Endodermal cell (in vitro differentiated cells): ENCODE measurements around the gene DCTPP1. TPM values are rescaled to one million over a fixed set of nuclear protein-coding genes. Genes with fewer than 3 reads are reported as not detected.

Source experiments
- DNase-seq: peaks from one replicate; pipeline ENCODE4 v3.0.0-alpha.2; 2017
- H3K27ac ChIP-seq: 2 replicates; pipeline ENCODE4 v1.5.1; 2013; ENCODE audit warnings: mild to moderate bottlenecking, low read depth, low read length, moderate library complexity
- H3K27me3 ChIP-seq: 2 replicates; pipeline ENCODE4 v1.6.1; 2013; ENCODE audit warnings: mild to moderate bottlenecking, low read length, moderate library complexity; ENCODE audit not compliant: insufficient read depth, control insufficient read depth, poor library complexity, severe bottlenecking
- H3K36me3 ChIP-seq: 2 replicates; pipeline ENCODE4 v1.7.0; 2013; ENCODE audit warnings: mild to moderate bottlenecking, low read length, moderate library complexity; ENCODE audit not compliant: control insufficient read depth, insufficient read depth
- H3K4me1 ChIP-seq: one replicate; pipeline ENCODE4 v1.7.0; 2013; ENCODE audit warnings: low read length; ENCODE audit not compliant: control insufficient read depth, insufficient read depth
- H3K4me3 ChIP-seq: 2 replicates; pipeline ENCODE4 v1.5.1; 2013; ENCODE audit warnings: mild to moderate bottlenecking, low read length, moderate library complexity
- H3K9ac ChIP-seq: 2 replicates; pipeline ENCODE4 v1.6.1; 2013; ENCODE audit warnings: mild to moderate bottlenecking, low read length, moderate library complexity; ENCODE audit not compliant: poor library complexity, severe bottlenecking; ENCODE audit errors: extremely low read depth
- H3K9me3 ChIP-seq: 2 replicates; pipeline ENCODE4 v1.6.1; 2013; ENCODE audit warnings: mild to moderate bottlenecking, low read length, moderate library complexity; ENCODE audit not compliant: control insufficient read depth
- H3K27ac Mint-ChIP-seq: 2 replicates; pipeline ENCODE4 v1.8.0; 2020; ENCODE audit warnings: mixed read lengths
- H3K27me3 Mint-ChIP-seq: 2 replicates; pipeline ENCODE4 v1.8.0; 2021; ENCODE audit warnings: mild to moderate bottlenecking, mixed read lengths; ENCODE audit not compliant: insufficient read depth
- H3K36me3 Mint-ChIP-seq: 2 replicates; pipeline ENCODE4 v1.8.0; 2020; ENCODE audit warnings: low read depth, mixed read lengths
- H3K4me1 Mint-ChIP-seq: 2 replicates; pipeline ENCODE4 v1.8.0; 2020; ENCODE audit warnings: mixed read lengths
- H3K4me3 Mint-ChIP-seq: 2 replicates; pipeline ENCODE4 v1.8.0; 2020; ENCODE audit warnings: mild to moderate bottlenecking, moderate library complexity, mixed read lengths
- H3K9me3 Mint-ChIP-seq: 2 replicates; pipeline ENCODE4 v1.8.0; 2020; ENCODE audit warnings: mild to moderate bottlenecking, mixed read lengths
- CTCF ChIP-seq: fragments of 200-600 bp; sonication (generic); conservative IDR thresholded peaks from 2 replicates; pipeline ENCODE4 v1.5.0; 2021; ENCODE audit warnings: antibody characterized with exemption, mild to moderate bottlenecking
- WGBS, 2 experiments: methylation state at CpG; one replicate each; pipeline versions ENCODE4 v1.1.5 to v1.1.7; 2013; ENCODE audit warnings: missing lambda C conversion rate in 2 of 2, mixed read lengths in 1 of 2; ENCODE audit not compliant: insufficient coverage in 1 of 2, insufficient read length in 1 of 2; 5-methylcytosine and 5-hydroxymethylcytosine counted together
- total RNA-seq, 2 donors: library from RNA; stranded (reverse); fragmentation: NEBNext Ultra II Directional in 1 of 2; extraction: Animal tissue kit (Norgen Biotek cat#: 25700) in 1 of 2; gene quantifications; 2 replicates in 1 of 2; 3 replicates in 1 of 2; pipeline ENCODE4 v1.2.1, GENCODE V29; 2021

The DCTPP1 gene
- total RNA-seq, 2 donors from 2014 or later = 54.8 to 61.9 TPM

- H3K4me1 ChIP-seq = no peaks in the 10 kb centered on the region
Observed at GRCh38 chr16:30476991-30477390, 47.2 kb upstream of the DCTPP1 start.

GRCh38 chr16:30474684-30475083 lies 44.9 kb upstream of the DCTPP1 start:
- H3K36me3 ChIP-seq = no peaks in the 10 kb centered on the region
- H3K9me3 Mint-ChIP-seq = no peaks in the 10 kb centered on the region
- no peaks in the 10 kb centered on the region for H3K36me3 Mint-ChIP-seq
- H3K4me3 Mint-ChIP-seq = no peak overlapping the region
- no peak for TF ChIP-seq CTCF
- H3K27ac ChIP-seq = no peak overlapping the region
- H3K4me1 ChIP-seq = no peaks in the 10 kb centered on the region
- no peak overlapping the region for H3K4me3 ChIP-seq
- H3K27ac Mint-ChIP-seq = no peak overlapping the region
- no peaks in the 10 kb centered on the region for H3K4me1 Mint-ChIP-seq
- no peaks in the 10 kb centered on the region for H3K9me3 ChIP-seq
- H3K27me3 ChIP-seq = no peaks in the 10 kb centered on the region
- H3K27me3 Mint-ChIP-seq = peaks cover 16% of the 10 kb centered on the region
- H3K9ac ChIP-seq = no peak overlapping the region
- 91 to 100% methylated on average over 2 to 7 of the region's 7 CpGs for WGBS, 2 experiments
- no peak for DNase-seq

More at GRCh38 chr16:30476991-30477390, 47.2 kb upstream of the DCTPP1 start:
- Mint-ChIP-seq H3K27me3 (peaks cover 22% of the 10 kb centered on the region), H3K36me3 (no peaks in the 10 kb centered on the region), H3K4me3 (no peak overlapping the region), H3K27ac (no peak overlapping the region), H3K9me3 (no peaks in the 10 kb centered on the region), H3K4me1 (no peaks in the 10 kb centered on the region)
- Histone ChIP-seq H3K9me3 (no peaks in the 10 kb centered on the region), H3K9ac (no peak overlapping the region), H3K36me3 (no peaks in the 10 kb centered on the region), H3K4me3 (no peak overlapping the region), H3K27me3 (no peaks in the 10 kb centered on the region), H3K27ac (no peak overlapping the region)
- no peak for TF ChIP-seq CTCF
- DNase-seq = no peak
- WGBS, 2 experiments = 82 to 94% methylated on average over 3 of the region's 3 CpGs

- Mint-ChIP-seq H3K27me3 (peaks cover 16% of the 10 kb centered on the region), H3K4me3 (no peak overlapping the region), H3K4me1 (no peaks in the 10 kb centered on the region), H3K27ac (no peak overlapping the region), H3K9me3 (no peaks in the 10 kb centered on the region), H3K36me3 (no peaks in the 10 kb centered on the region)
- no peaks in the 10 kb centered on the region for H3K4me1 ChIP-seq
- no peak for TF ChIP-seq CTCF
- H3K9ac ChIP-seq = no peak overlapping the region
- no peaks in the 10 kb centered on the region for H3K27me3 ChIP-seq
- H3K36me3 ChIP-seq = no peaks in the 10 kb centered on the region
- no peak overlapping the region for H3K27ac ChIP-seq
- no peak overlapping the region for H3K4me3 ChIP-seq
- DNase-seq = no peak
- H3K9me3 ChIP-seq = no peaks in the 10 kb centered on the region
- 92 to 93% methylated on average over 34 to 35 of the region's 35 CpGs for WGBS, 2 experiments
Observed at GRCh38 chr16:30474074-30474452, 44.2 kb upstream of the DCTPP1 start.
